Ectodermal cell (in vitro differentiated cells): ENCODE results near the gene SLC2A9.

Experiments
- H3K27ac ChIP-seq: 2 replicates; pipeline ENCODE4 v1.7.0; 2013; ENCODE audit warnings: mild to moderate bottlenecking, low read depth, low read length; ENCODE audit not compliant: insufficient read depth, poor library complexity, severe bottlenecking
- H3K27me3 ChIP-seq: 2 replicates; pipeline ENCODE4 v1.7.0; 2013; ENCODE audit warnings: mild to moderate bottlenecking, low read length; ENCODE audit not compliant: insufficient read depth, control insufficient read depth, poor library complexity, severe bottlenecking
- H3K36me3 ChIP-seq: one replicate; pipeline ENCODE4 v1.7.0; 2013; ENCODE audit warnings: low read length; ENCODE audit not compliant: control insufficient read depth, insufficient read depth
- H3K4me1 ChIP-seq: one replicate; pipeline ENCODE4 v1.7.0; 2013; ENCODE audit warnings: low read length; ENCODE audit not compliant: control insufficient read depth, insufficient read depth
- H3K4me3 ChIP-seq: 2 replicates; pipeline ENCODE4 v1.7.0; 2013; ENCODE audit warnings: low read depth, low read length, control low read depth; ENCODE audit not compliant: insufficient read depth
- H3K9me3 ChIP-seq: 2 replicates; pipeline ENCODE4 v1.7.0; 2013; ENCODE audit warnings: mild to moderate bottlenecking, low read length, moderate library complexity; ENCODE audit not compliant: control insufficient read depth
- WGBS, 2 experiments: methylation state at CpG; one replicate each; pipeline ENCODE4 v1.1.7; 2013; ENCODE audit warnings: missing lambda C conversion rate in 2 of 2; 5-methylcytosine and 5-hydroxymethylcytosine counted together

SLC2A9 gene

GRCh38 chr4:9880406-9881197 lies 140.7 kb downstream of the SLC2A9 start:
- no peak overlapping the region for H3K4me3 ChIP-seq
- 84 to 87% methylated on average over 6 of the region's 6 CpGs for whole genome bisulfite sequencing, 2 experiments

GRCh38 chr4:9877123-9877522 lies 144.2 kb downstream of the SLC2A9 start:
- Histone ChIP-seq H3K4me3 (no peak overlapping the region), H3K27ac (no peak overlapping the region), H3K27me3 (no peaks in the 10 kb centered on the region), H3K9me3 (no peaks in the 10 kb centered on the region), H3K4me1 (no peaks in the 10 kb centered on the region), H3K36me3 (no peaks in the 10 kb centered on the region)
- 73% methylated on average over 2 to 3 of the region's 3 CpGs for WGBS, 2 experiments

More at GRCh38 chr4:9880406-9881197, 140.7 kb downstream of the SLC2A9 start:
- H3K27me3 ChIP-seq: no peaks in the 10 kb centered on the region
- no peaks in the 10 kb centered on the region for H3K36me3 ChIP-seq
- no peaks in the 10 kb centered on the region for H3K9me3 ChIP-seq
- H3K4me1 ChIP-seq: no peaks in the 10 kb centered on the region
- H3K27ac ChIP-seq: no peak overlapping the region

GRCh38 chr4:9875516-9875915 lies 145.8 kb downstream of the SLC2A9 start:
- Histone ChIP-seq H3K27ac (no peak overlapping the region), H3K4me1 (no peaks in the 10 kb centered on the region), H3K36me3 (no peaks in the 10 kb centered on the region), H3K4me3 (no peak overlapping the region), H3K27me3 (no peaks in the 10 kb centered on the region), H3K9me3 (no peaks in the 10 kb centered on the region)
- 94 to 100% methylated on average over 1 of the region's 1 CpG for WGBS, 2 experiments

- Histone ChIP-seq H3K36me3 (no peaks in the 10 kb centered on the region), H3K9me3 (no peaks in the 10 kb centered on the region), H3K4me1 (no peaks in the 10 kb centered on the region), H3K4me3 (no peak overlapping the region), H3K27ac (no peak overlapping the region), H3K27me3 (no peaks in the 10 kb centered on the region)
- 94 to 97% methylated on average over 5 of the region's 5 CpGs for WGBS, 2 experiments
Observed at GRCh38 chr4:9874385-9874784, 146.9 kb downstream of the SLC2A9 start.

GRCh38 chr4:9870165-9870790 lies 151.0 kb downstream of the SLC2A9 start:
- H3K4me1 ChIP-seq: no peaks in the 10 kb centered on the region
- H3K27ac ChIP-seq: no peak overlapping the region
- WGBS, 2 experiments: 93 to 94% methylated on average over 10 of the region's 10 CpGs
- no peak overlapping the region for H3K4me3 ChIP-seq
- H3K36me3 ChIP-seq: no peaks in the 10 kb centered on the region
- no peaks in the 10 kb centered on the region for H3K9me3 ChIP-seq
- H3K27me3 ChIP-seq: no peaks in the 10 kb centered on the region

- no peaks in the 10 kb centered on the region for H3K27me3 ChIP-seq
- no peaks in the 10 kb centered on the region for H3K4me1 ChIP-seq
- H3K4me3 ChIP-seq: no peak overlapping the region
- no peaks in the 10 kb centered on the region for H3K36me3 ChIP-seq
- no peak overlapping the region for H3K27ac ChIP-seq
- no peaks in the 10 kb centered on the region for H3K9me3 ChIP-seq
- 90 to 91% methylated on average over 11 of the region's 11 CpGs for WGBS, 2 experiments
Observed at GRCh38 chr4:9867751-9868425, 153.4 kb downstream of the SLC2A9 start.

GRCh38 chr4:9866931-9867330 lies 154.4 kb downstream of the SLC2A9 start:
- Histone ChIP-seq H3K4me3 (no peak overlapping the region), H3K4me1 (no peaks in the 10 kb centered on the region), H3K36me3 (no peaks in the 10 kb centered on the region), H3K27ac (no peak overlapping the region), H3K9me3 (no peaks in the 10 kb centered on the region), H3K27me3 (no peaks in the 10 kb centered on the region)
- WGBS, 2 experiments: 89 to 93% methylated on average over 5 of the region's 5 CpGs

GRCh38 chr4:9861561-9861960 lies 159.7 kb downstream of the SLC2A9 start:
- no peak overlapping the region for H3K27ac ChIP-seq
- H3K9me3 ChIP-seq: no peaks in the 10 kb centered on the region
- H3K4me1 ChIP-seq: no peaks in the 10 kb centered on the region
- no peaks in the 10 kb centered on the region for H3K27me3 ChIP-seq
- no peaks in the 10 kb centered on the region for H3K36me3 ChIP-seq
- no peak overlapping the region for H3K4me3 ChIP-seq
- 89 to 92% methylated on average over 2 to 3 of the region's 3 CpGs for WGBS, 2 experiments

- H3K4me3 ChIP-seq: no peak overlapping the region
- no peaks in the 10 kb centered on the region for H3K9me3 ChIP-seq
- WGBS, 2 experiments: 88% methylated on average over 6 of the region's 6 CpGs
- H3K27ac ChIP-seq: no peak overlapping the region
- no peaks in the 10 kb centered on the region for H3K4me1 ChIP-seq
- no peaks in the 10 kb centered on the region for H3K36me3 ChIP-seq
- no peaks in the 10 kb centered on the region for H3K27me3 ChIP-seq
Observed at GRCh38 chr4:9859810-9860209, 161.5 kb downstream of the SLC2A9 start.

- 94 to 97% methylated on average over 2 of the region's 2 CpGs for WGBS, 2 experiments
- no peak overlapping the region for H3K27ac ChIP-seq
- no peaks in the 10 kb centered on the region for H3K4me1 ChIP-seq
Observed at GRCh38 chr4:9849538-9849920, 171.8 kb downstream of the SLC2A9 start.

More at GRCh38 chr4:9849538-9849920, 171.8 kb downstream of the SLC2A9 start:
- Histone ChIP-seq H3K9me3 (no peaks in the 10 kb centered on the region), H3K36me3 (no peaks in the 10 kb centered on the region), H3K4me3 (no peak overlapping the region), H3K27me3 (no peaks in the 10 kb centered on the region)
